ENCODE measurements around the gene CSNK2A2.

- no peak for TF ChIP-seq CTCF (IDR thresholded peaks at IDR 0.05; ENCODE audit: insufficient read depth, low read length, poor library complexity, severe bottlenecking)
- no peak for TF ChIP-seq EZH2phosphoT487 (conservative IDR thresholded peaks at IDR 0.05; ENCODE audit: low read length)
These were observed 2.1 kb downstream of the CSNK2A2 start for GRCh38 chr16:58195771-58196170.
